ENCODE measurements around the gene RAB13. TPM values are rescaled to one million over a fixed set of nuclear protein-coding genes. Genes with fewer than 3 reads are reported as not detected.

The RAB13 gene
- total and polyA plus RNA-seq, 2 donors: 37.0 to 192 TPM

GRCh38 chr1:153968972-153969371 is 17.2 kb downstream of the RAB13 start:
- WGBS: 92% methylated on average over 2 of the region's 2 CpGs
- DNase-seq (ENCODE audit: extremely low spot score): no peak
- no peaks in the 10 kb centered on the region for H3K36me3 ChIP-seq (ENCODE audit: insufficient read depth)
- no peak overlapping the region for H3K27ac ChIP-seq (ENCODE audit: low read depth)
- H3K4me1 ChIP-seq (ENCODE audit: insufficient read depth): no peaks in the 10 kb centered on the region
- no peak overlapping the region for H3K4me3 ChIP-seq (ENCODE audit: low read depth, low read length)

- 8% methylated on average over 13 of the region's 13 CpGs for WGBS
- Histone ChIP-seq H3K4me3 (ENCODE audit: low read depth, low read length) (peak overlapping the region; percentile 40), H3K4me1 (ENCODE audit: insufficient read depth) (no peaks in the 10 kb centered on the region), H3K27ac (ENCODE audit: low read depth) (no peak overlapping the region), H3K36me3 (ENCODE audit: insufficient read depth) (no peaks in the 10 kb centered on the region)
- DNase-seq (ENCODE audit: extremely low spot score): no peak
Observed at GRCh38 chr1:153968408-153968807, 17.7 kb downstream of the RAB13 start.

GRCh38 chr1:153968000-153968363 is 18.2 kb downstream of the RAB13 start:
- 1% methylated on average over 8 of the region's 8 CpGs for WGBS
- Histone ChIP-seq H3K27ac (ENCODE audit: low read depth) (no peak overlapping the region), H3K4me1 (ENCODE audit: insufficient read depth) (no peaks in the 10 kb centered on the region), H3K4me3 (ENCODE audit: low read depth, low read length) (peak overlapping the region; percentile 40), H3K36me3 (ENCODE audit: insufficient read depth) (no peaks in the 10 kb centered on the region)
- DNase-seq (ENCODE audit: extremely low spot score): no peak

GRCh38 chr1:153967107-153967999 is 18.8 kb downstream of the RAB13 start, which contains the start of gene CREB3L4:
Gene CREB3L4, plus strand, starts transcription at chr1:153967902. Its CDS starts 624 bp downstream, at chr1:153968526.
- peak; percentile 96 for DNase-seq (ENCODE audit: extremely low spot score)
- no peaks in the 10 kb centered on the region for H3K36me3 ChIP-seq (ENCODE audit: insufficient read depth)
- peak within 1 kb of the TSS; percentile 43 for H3K4me3 ChIP-seq (ENCODE audit: low read depth, low read length)
- no peaks in the 10 kb centered on the region for H3K4me1 ChIP-seq (ENCODE audit: insufficient read depth)
- peak within 1 kb of the TSS; percentile 83 for H3K27ac ChIP-seq (ENCODE audit: low read depth)
- WGBS: under 1% methylated on average over 60 of the region's 60 CpGs

GRCh38 chr1:153963850-153964331 is 22.2 kb downstream of the RAB13 start:
- Histone ChIP-seq H3K4me3 (ENCODE audit: low read depth, low read length) (peak overlapping the region; percentile 64), H3K27ac (ENCODE audit: low read depth) (peak overlapping the region; percentile 76), H3K4me1 (ENCODE audit: insufficient read depth) (no peaks in the 10 kb centered on the region), H3K36me3 (ENCODE audit: insufficient read depth) (no peaks in the 10 kb centered on the region)
- 1% methylated on average over 22 of the region's 22 CpGs for whole genome bisulfite sequencing
- DNase-seq (ENCODE audit: extremely low spot score): no peak

- no peaks in the 10 kb centered on the region for H3K36me3 ChIP-seq (ENCODE audit: insufficient read depth)
- peak within 1 kb of the TSS; percentile 90 for H3K27ac ChIP-seq (ENCODE audit: low read depth)
- DNase-seq (ENCODE audit: extremely low spot score): peak; percentile 98
- H3K4me3 ChIP-seq (ENCODE audit: low read depth, low read length): peak within 1 kb of the TSS; percentile 64
- no peaks in the 10 kb centered on the region for H3K4me1 ChIP-seq (ENCODE audit: insufficient read depth)
- under 1% methylated on average over 54 of the region's 54 CpGs for WGBS
Observed at GRCh38 chr1:153963030-153963849, 22.9 kb downstream of the RAB13 start, which contains the start of gene SLC39A1. Gene SLC39A1, minus strand, starts transcription at chr1:153963537. Its CDS starts 822 bp downstream, at chr1:153962715.

GRCh38 chr1:153962088-153963029 is 23.8 kb downstream of the RAB13 start:
- peak overlapping the region; percentile 90 for H3K27ac ChIP-seq (ENCODE audit: low read depth)
- no peaks in the 10 kb centered on the region for H3K4me1 ChIP-seq (ENCODE audit: insufficient read depth)
- no peaks in the 10 kb centered on the region for H3K36me3 ChIP-seq (ENCODE audit: insufficient read depth)
- DNase-seq (ENCODE audit: extremely low spot score): no peak
- H3K4me3 ChIP-seq (ENCODE audit: low read depth, low read length): peak overlapping the region; percentile 64
- WGBS: 35% methylated on average over 16 of the region's 16 CpGs

- Histone ChIP-seq H3K4me1 (ENCODE audit: insufficient read depth) (peaks cover 3% of the 10 kb centered on the region), H3K4me3 (ENCODE audit: low read depth, low read length) (no peak overlapping the region), H3K36me3 (ENCODE audit: insufficient read depth) (no peaks in the 10 kb centered on the region), H3K27ac (ENCODE audit: low read depth) (no peak overlapping the region)
- no peak for DNase-seq (ENCODE audit: extremely low spot score)
- 70% methylated on average over 4 of the region's 4 CpGs for WGBS
Observed at GRCh38 chr1:153961421-153961820, 24.7 kb downstream of the RAB13 start.

GRCh38 chr1:153960206-153960605 is 25.9 kb downstream of the RAB13 start:
- WGBS: 95% methylated on average over 11 of the region's 11 CpGs

GRCh38 chr1:153959454-153959853 is 26.7 kb downstream of the RAB13 start:
- Histone ChIP-seq H3K36me3 (ENCODE audit: insufficient read depth) (no peaks in the 10 kb centered on the region), H3K4me3 (ENCODE audit: low read depth, low read length) (no peak overlapping the region), H3K4me1 (ENCODE audit: insufficient read depth) (peaks cover 5% of the 10 kb centered on the region), H3K27ac (ENCODE audit: low read depth) (no peak overlapping the region)
- no peak for DNase-seq (ENCODE audit: extremely low spot score)
- 53% methylated on average over 3 of the region's 3 CpGs for WGBS

More at GRCh38 chr1:153960206-153960605, 25.9 kb downstream of the RAB13 start:
- H3K4me1 ChIP-seq (ENCODE audit: insufficient read depth): peaks cover 5% of the 10 kb centered on the region
- H3K36me3 ChIP-seq (ENCODE audit: insufficient read depth): no peaks in the 10 kb centered on the region
- no peak overlapping the region for H3K4me3 ChIP-seq (ENCODE audit: low read depth, low read length)
- H3K27ac ChIP-seq (ENCODE audit: low read depth): no peak overlapping the region
- DNase-seq (ENCODE audit: extremely low spot score): no peak

- 10% methylated on average over 4 of the region's 4 CpGs for WGBS
- DNase-seq (ENCODE audit: extremely low spot score): no peak
- Histone ChIP-seq H3K4me1 (ENCODE audit: insufficient read depth) (peaks cover 5% of the 10 kb centered on the region), H3K36me3 (ENCODE audit: insufficient read depth) (no peaks in the 10 kb centered on the region), H3K4me3 (ENCODE audit: low read depth, low read length) (no peak overlapping the region), H3K27ac (ENCODE audit: low read depth) (no peak overlapping the region)
Observed at GRCh38 chr1:153958961-153959260, 27.2 kb downstream of the RAB13 start.

- Histone ChIP-seq H3K27ac (ENCODE audit: low read depth) (peak within 1 kb of the TSS; percentile 87), H3K4me1 (ENCODE audit: insufficient read depth) (peaks cover 5% of the 10 kb centered on the region), H3K4me3 (ENCODE audit: low read depth, low read length) (peak within 1 kb of the TSS; percentile 75), H3K36me3 (ENCODE audit: insufficient read depth) (no peaks in the 10 kb centered on the region)
- peak; percentile 98 for DNase-seq (ENCODE audit: extremely low spot score)
- under 1% methylated on average over 75 of the region's 75 CpGs for WGBS
Observed at GRCh38 chr1:153958111-153958960, 27.8 kb downstream of the RAB13 start, which contains the start of gene CRTC2. Gene CRTC2, minus strand, starts transcription at chr1:153958612. Its CDS starts 115 bp downstream, at chr1:153958497.
